ENCODE results near the gene STX4.

DNA sequence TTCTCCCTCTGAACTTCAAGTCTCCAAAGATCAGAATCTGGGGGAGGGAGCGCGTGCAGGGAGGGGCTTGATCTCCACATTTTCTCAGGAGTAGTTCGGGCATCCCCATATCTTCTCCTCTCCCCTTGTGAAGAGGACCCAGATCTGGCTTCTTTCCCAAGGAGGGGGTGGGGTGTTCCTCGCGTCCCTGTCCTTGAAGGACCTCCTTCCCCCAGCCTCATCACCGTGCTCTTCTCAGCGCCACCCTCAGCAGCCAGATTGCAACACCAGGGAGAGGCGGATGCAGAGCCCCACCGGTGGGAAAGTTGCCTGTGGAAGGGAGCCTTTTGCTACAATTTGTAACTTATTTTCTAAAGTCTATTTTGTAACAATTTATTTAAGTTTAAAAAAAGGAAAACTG, 49.7 kb downstream of the STX4 start:
- TF ChIP-seq, protein P1, sequence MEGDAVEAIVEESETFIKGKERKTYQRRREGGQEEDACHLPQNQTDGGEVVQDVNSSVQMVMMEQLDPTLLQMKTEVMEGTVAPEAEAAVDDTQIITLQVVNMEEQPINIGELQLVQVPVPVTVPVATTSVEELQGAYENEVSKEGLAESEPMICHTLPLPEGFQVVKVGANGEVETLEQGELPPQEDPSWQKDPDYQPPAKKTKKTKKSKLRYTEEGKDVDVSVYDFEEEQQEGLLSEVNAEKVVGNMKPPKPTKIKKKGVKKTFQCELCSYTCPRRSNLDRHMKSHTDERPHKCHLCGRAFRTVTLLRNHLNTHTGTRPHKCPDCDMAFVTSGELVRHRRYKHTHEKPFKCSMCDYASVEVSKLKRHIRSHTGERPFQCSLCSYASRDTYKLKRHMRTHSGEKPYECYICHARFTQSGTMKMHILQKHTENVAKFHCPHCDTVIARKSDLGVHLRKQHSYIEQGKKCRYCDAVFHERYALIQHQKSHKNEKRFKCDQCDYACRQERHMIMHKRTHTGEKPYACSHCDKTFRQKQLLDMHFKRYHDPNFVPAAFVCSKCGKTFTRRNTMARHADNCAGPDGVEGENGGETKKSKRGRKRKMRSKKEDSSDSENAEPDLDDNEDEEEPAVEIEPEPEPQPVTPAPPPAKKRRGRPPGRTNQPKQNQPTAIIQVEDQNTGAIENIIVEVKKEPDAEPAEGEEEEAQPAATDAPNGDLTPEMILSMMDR (IDR thresholded peaks at IDR 0.05), result no peak
- TF ChIP-seq POLR2A (IDR thresholded peaks at IDR 0.05), result no peak
- no peak for TF ChIP-seq POLR2AphosphoS5 (IDR thresholded peaks at IDR 0.05)

Measured in prostate gland (tissue), 2 donors.